ENCODE measurements around the gene NMNAT2. TPM values are rescaled to one million over a fixed set of nuclear protein-coding genes. Genes with fewer than 3 reads are reported as not detected.
A peak's percentile ranks its signal among the peaks of the same experiment; 100 is the strongest.

NMNAT2 gene
- polyA plus RNA-seq, 3 donors, result 0.22 to 0.43 TPM; not detected in 1

- peaks cover 20 to 23% of the 10 kb centered on the region in 2 donors for H3K4me1 ChIP-seq (ENCODE audit: control insufficient read depth in 1 of 2, insufficient read depth in 2 of 2, low read length in 2 of 2)
- no peak for TF ChIP-seq CTCF (IDR thresholded peaks at IDR 0.05)
- H3K27ac ChIP-seq (ENCODE audit: low read depth in 1 of 2, low read length in 2 of 2), result no peak overlapping the region
- no peak overlapping the region for H3K9ac ChIP-seq (ENCODE audit: insufficient read depth, low read length, poor library complexity, severe bottlenecking)
- no peaks in the 10 kb centered on the region for H3K79me2 ChIP-seq (ENCODE audit: insufficient read depth, low read length)
- Mint-ChIP-seq H3K9me3 (no peaks in the 10 kb centered on the region), H3K4me3 (no peak overlapping the region), H3K27ac (peak overlapping the region in 3 of 7 donors; percentile 6 to 21 (median 19)), H3K36me3 (no peaks in the 10 kb centered on the region), H3K4me1 (peaks cover 27% of the 10 kb centered on the region), H3K27me3 (ENCODE audit: low read depth in 3 of 3) (peaks cover 3 to 20% (median 15%) of the 10 kb centered on the region in 3 donors)
- H3K9me3 ChIP-seq (replicated peaks in 1 of 2; ENCODE audit: control insufficient read depth in 1 of 2, insufficient read depth in 1 of 2, low read length in 2 of 2), result no peaks in the 10 kb centered on the region
- WGBS (ENCODE audit: insufficient coverage), result 90% methylated on average over 7 of the region's 11 CpGs
- no peaks in the 10 kb centered on the region for H3K36me3 ChIP-seq (replicated peaks in 1 of 2; ENCODE audit: control insufficient read depth in 1 of 2, insufficient read depth in 2 of 2, low read length in 2 of 2)
- H2AFZ ChIP-seq (ENCODE audit: insufficient read depth, low read depth, low read length, poor library complexity, severe bottlenecking), result peak overlapping the region; percentile 4
- H4K20me1 ChIP-seq (ENCODE audit: insufficient read depth, low read length), result no peaks in the 10 kb centered on the region
- H3K27me3 ChIP-seq (ENCODE audit: control insufficient read depth in 2 of 2, insufficient read depth in 2 of 2, low read length in 2 of 2), result peaks cover 0 to 6% of the 10 kb centered on the region in 2 donors
- intact Hi-C loops (cut with micrococcal nuclease), result loop anchor here in 1 of 2 donors (10.0 kb wide), 1 partner anchor 96 kb away; no protein-coding TSS in a partner anchor
- peak in 1 of 3 donors; percentile 11 for DNase-seq
- no peak overlapping the region for H3K4me2 ChIP-seq (replicated peaks; ENCODE audit: extremely low read depth, low read length, poor library complexity, severe bottlenecking)
- no peak overlapping the region for H3K4me3 ChIP-seq (replicated peaks in 1 of 3; ENCODE audit: low read depth in 2 of 3, low read length in 3 of 3)
Observed at GRCh38 chr1:183368213-183369108, 49.7 kb downstream of the NMNAT2 start.

GRCh38 chr1:183366116-183366515 lies 52.1 kb downstream of the NMNAT2 start:
- H2AFZ ChIP-seq (ENCODE audit: insufficient read depth, low read depth, low read length, poor library complexity, severe bottlenecking), result no peak overlapping the region
- H4K20me1 ChIP-seq (ENCODE audit: insufficient read depth, low read length), result no peaks in the 10 kb centered on the region
- H3K4me3 Mint-ChIP-seq, result no peak overlapping the region
- no peak for DNase-seq
- H3K4me1 Mint-ChIP-seq, result peaks cover 37% of the 10 kb centered on the region
- no peaks in the 10 kb centered on the region for H3K79me2 ChIP-seq (ENCODE audit: insufficient read depth, low read length)
- no peaks in the 10 kb centered on the region for H3K36me3 ChIP-seq (replicated peaks in 1 of 2; ENCODE audit: control insufficient read depth in 1 of 2, insufficient read depth in 2 of 2, low read length in 2 of 2)
- H3K27me3 ChIP-seq (ENCODE audit: control insufficient read depth in 2 of 2, insufficient read depth in 2 of 2, low read length in 2 of 2), result peaks cover 0 to 6% of the 10 kb centered on the region in 2 donors
- H3K4me3 ChIP-seq (replicated peaks in 1 of 3; ENCODE audit: low read depth in 2 of 3, low read length in 3 of 3), result no peak overlapping the region
- intact Hi-C loops (cut with micrococcal nuclease), result loop anchor here in 1 of 2 donors (10.0 kb wide), 1 partner anchor 99 kb away; no protein-coding TSS in a partner anchor
- no peak overlapping the region for H3K9ac ChIP-seq (ENCODE audit: insufficient read depth, low read length, poor library complexity, severe bottlenecking)
- H3K27ac ChIP-seq (ENCODE audit: low read depth in 1 of 2, low read length in 2 of 2), result no peak overlapping the region
- H3K27me3 Mint-ChIP-seq (ENCODE audit: low read depth in 3 of 3), result peaks cover 7 to 16% (median 12%) of the 10 kb centered on the region in 3 donors
- H3K4me1 ChIP-seq (ENCODE audit: control insufficient read depth in 1 of 2, insufficient read depth in 2 of 2, low read length in 2 of 2), result peaks cover 27 to 33% of the 10 kb centered on the region in 2 donors
- no peak for TF ChIP-seq CTCF (IDR thresholded peaks at IDR 0.05)
- no CpG with 5 or more reads among the region's 1 CpG for WGBS (ENCODE audit: insufficient coverage)
- H3K9me3 Mint-ChIP-seq, result peaks cover 0 to 3% (median 0%) of the 10 kb centered on the region in 7 donors
- no peak overlapping the region for H3K4me2 ChIP-seq (replicated peaks; ENCODE audit: extremely low read depth, low read length, poor library complexity, severe bottlenecking)
- peak overlapping the region in 1 of 7 donors; percentile 8 for H3K27ac Mint-ChIP-seq
- H3K9me3 ChIP-seq (replicated peaks in 1 of 2; ENCODE audit: control insufficient read depth in 1 of 2, insufficient read depth in 1 of 2, low read length in 2 of 2), result no peaks in the 10 kb centered on the region
- no peaks in the 10 kb centered on the region for H3K36me3 Mint-ChIP-seq

All from CD14-positive monocyte (primary cell).